Colon (tissue), 2 donors: ENCODE measurements around the gene GPR161.
A peak's percentile ranks its signal among the peaks of the same experiment; 100 is the strongest.
"Not testable (repeated sequence)": the region's sequence is repeated elsewhere in the genome, so short reads cannot be mapped to it uniquely, and the experiment has no call there.

ENCODE experiments used
- FAIRE-seq: peaks from 2 replicates; lab custom pipeline; 2012; peaks lifted over from hg19 to GRCh38; lab: Jason Lieb, UNC
- donor health status: control.
- donor health status: control.

The GPR161 gene

GRCh38 chr1:168136709-168137514 lies at the start of gene GPR161:
TSS of gene GPR161 (minus strand) at chr1:168136930. CDS start at chr1:168104850, 32,080 bp downstream.
- FAIRE-seq = no peak

GRCh38 chr1:168181063-168181720 lies 44.5 kb upstream of the GPR161 start:
- FAIRE-seq = not testable (repeated sequence)

GRCh38 chr1:168180148-168180524 lies 43.4 kb upstream of the GPR161 start:
- FAIRE-seq = no peak

- FAIRE-seq = no peak
Observed at GRCh38 chr1:168179438-168180147, 42.9 kb upstream of the GPR161 start.

DNA sequence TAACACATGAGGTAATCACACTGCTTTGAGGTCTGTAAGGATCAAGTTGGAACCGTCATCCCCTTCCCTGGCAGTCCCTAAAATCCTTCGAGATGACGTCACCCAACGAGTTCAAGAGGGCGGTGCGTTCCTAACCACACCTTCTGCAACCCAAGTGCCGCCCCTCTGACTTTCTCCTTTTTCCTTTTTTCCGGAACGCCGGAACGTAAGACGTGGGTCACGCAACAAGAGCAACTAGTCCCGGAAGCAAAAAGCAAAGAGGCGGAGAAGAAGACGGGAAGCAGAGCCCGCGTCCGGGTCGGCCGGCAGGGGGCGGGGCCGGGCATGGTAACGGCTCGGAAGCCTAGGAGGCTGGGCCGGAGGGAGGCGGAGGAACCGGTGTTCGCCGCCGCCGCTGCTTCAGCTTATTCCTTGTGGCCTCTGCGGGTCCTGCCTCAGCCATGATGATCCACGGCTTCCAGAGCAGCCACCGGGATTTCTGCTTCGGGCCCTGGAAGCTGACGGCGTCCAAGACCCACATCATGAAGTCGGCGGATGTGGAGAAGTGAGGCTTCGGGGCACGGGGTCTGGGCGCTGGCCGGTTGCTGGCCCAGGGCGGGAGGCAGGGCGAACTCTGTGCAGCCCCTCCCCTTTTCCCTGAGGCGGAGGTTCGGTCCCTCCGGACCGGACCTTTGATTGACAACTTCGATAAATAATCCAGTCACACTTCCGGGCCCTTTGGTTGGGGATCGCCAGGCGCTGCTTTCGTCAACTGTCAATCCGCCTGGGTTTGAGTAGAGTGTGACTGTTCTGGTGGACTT lies 42.1 kb upstream of the GPR161 start, which contains the start of gene TIPRL:
TIPRL (plus strand) TSS at position 325 of the 800 bp plus-strand sequence; CDS start at position 441, 116 bp downstream.
- FAIRE-seq = peak; percentile 28

DNA sequence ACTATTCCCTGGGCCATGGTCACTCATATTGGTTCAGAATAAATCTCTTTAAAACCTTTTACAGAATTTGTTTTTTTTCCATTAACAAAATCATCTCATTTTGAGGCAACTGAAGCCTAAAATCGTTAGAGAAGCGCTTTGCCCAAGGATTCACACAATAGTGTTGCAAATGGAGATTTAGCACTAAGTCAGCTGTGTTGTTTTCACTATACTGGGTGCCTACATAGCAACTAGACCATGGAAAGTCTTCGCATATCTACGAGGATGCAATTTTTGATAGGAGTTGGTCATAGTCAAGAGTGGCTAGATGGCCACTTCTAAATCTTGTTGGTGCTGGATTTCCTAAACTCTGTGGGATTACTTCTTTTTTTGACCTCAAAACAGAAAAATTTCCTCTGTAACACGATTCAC lies 41.5 kb upstream of the GPR161 start:
- no peak for FAIRE-seq

DNA sequence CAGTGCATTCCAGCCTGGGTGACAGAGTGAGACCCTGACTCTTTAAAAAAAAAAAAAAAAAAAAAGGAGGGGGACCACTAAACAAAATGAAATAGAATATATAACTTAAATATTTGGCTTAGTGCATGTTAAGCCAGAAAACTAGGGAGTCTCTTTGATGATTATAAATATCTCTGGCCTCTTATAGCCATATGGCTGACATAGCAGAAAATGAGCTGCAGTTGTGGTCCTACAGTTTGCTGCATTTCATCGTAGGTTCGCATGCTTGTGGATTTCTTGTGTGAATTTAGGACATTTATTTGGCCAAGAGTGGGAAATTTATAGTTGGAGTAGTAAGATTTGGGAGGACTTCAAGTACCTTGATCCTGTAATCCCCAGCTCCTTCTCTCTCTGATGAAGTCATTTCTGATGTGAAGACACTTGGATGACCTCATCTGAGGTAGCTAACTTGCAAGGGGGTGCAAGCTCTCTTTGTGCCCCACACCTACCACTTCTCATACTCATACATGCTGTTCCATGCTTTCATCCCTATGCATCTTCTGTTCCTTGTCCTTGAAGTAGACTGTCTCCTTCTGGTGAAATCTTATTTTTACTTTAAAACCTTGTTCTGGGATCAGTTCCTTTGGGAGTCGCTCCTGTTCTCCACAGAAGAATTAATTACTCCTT lies 35.7 kb upstream of the GPR161 start:
- no peak for FAIRE-seq

GRCh38 chr1:168170564-168171508 lies 34.1 kb upstream of the GPR161 start:
- FAIRE-seq = no peak

DNA sequence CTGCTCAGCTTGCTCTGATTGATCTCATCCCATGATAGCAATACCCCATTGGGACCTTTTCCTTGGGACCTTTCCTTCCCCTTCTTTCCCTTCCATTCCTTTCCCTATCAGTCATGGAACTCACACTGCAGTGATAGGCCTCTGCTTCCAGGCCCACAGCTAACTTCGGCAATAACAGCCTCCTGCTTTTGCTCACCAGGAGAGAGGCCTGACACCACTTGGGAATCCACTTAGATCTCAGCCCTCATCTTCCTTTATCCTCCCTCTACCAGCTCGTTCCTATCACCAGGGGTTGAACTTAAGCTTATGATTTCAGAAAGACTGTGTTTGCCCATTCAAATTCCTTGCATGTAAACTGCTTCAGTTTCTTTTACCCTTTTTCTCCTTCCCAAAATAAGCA lies 31.1 kb upstream of the GPR161 start:
- FAIRE-seq = no peak

DNA sequence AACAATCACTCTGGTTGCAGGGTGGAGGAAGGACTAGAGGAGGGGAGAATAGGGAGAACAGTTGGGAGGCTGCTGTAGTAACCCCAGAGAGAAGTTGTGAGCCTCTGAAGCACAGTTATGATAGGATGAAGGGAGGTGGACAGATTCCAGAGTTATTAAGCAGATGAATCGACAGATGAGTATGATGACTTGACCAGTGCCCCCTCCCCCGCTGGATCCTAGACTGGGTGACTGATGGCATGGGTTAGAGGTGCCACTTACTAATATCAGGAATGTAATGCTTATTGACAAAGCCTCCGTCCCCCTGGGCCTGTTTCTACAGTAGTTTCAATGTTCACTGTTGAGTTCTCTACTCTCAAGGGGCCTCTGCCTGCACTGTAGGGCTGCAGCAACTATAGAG lies 28.0 kb upstream of the GPR161 start:
- no peak for FAIRE-seq

- no peak for FAIRE-seq
Observed at GRCh38 chr1:168163670-168164069, 26.9 kb upstream of the GPR161 start.

DNA sequence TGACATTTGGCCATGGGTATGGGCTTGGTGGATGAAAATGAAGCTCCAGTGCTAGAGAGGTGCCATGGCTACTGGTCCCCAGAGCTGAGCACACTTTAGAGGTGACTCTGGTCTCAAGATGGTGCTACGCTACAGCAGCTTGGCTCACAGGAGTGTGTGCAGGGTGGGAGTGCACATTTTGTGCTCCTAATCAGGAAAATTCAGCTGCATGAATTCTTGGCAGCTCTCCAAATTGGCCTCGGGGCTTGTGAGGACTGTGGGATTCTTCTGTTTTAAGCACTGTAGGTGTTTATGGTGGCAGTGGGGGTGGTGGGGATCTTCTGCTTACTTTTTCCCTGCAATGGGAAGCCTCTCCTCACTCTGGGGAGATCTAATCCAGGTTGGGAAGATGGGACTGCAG lies 24.7 kb upstream of the GPR161 start:
- no peak for FAIRE-seq

- FAIRE-seq = no peak
Observed at GRCh38 chr1:168159979-168160378, 23.2 kb upstream of the GPR161 start.

- FAIRE-seq = no peak
Observed at GRCh38 chr1:168159251-168159650, 22.5 kb upstream of the GPR161 start.

DNA sequence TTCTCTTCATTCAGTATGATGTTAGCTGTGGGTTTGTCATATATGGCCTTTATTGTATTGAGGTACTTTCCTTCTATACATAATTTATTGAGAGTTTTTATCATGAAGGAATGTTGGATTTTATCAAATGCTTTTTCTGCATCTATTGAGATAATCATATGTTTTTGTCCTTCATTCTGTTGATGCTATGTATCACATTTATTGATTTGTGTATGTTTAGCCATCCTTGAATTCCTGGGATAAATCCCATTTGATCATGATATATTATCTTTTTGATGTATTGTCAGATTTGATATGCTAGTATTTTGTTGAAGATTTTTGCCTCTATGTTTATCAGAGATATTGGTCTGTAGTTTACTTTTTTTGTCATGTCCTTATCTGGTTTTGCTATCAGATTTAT lies 20.9 kb upstream of the GPR161 start:
- no peak for FAIRE-seq

DNA sequence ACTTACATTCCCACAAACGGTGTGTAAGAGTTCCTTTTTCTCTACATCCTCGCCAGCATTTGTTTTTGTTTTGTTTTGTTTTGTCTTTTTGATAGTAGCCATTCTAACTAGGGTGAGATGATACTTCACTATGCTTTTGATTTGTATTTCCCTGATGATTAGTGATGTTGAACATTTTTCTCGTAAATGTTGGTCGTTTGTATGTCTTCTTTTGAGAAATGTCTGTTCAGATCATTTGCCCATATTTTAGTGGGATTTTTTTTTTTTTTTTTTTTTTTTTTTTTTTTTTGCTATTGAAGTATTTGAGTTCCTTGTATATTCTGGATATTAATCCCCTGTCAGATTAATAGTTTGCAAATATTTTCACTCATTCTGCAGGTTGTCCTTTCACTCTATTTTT lies 19.2 kb upstream of the GPR161 start:
- FAIRE-seq = no peak

DNA sequence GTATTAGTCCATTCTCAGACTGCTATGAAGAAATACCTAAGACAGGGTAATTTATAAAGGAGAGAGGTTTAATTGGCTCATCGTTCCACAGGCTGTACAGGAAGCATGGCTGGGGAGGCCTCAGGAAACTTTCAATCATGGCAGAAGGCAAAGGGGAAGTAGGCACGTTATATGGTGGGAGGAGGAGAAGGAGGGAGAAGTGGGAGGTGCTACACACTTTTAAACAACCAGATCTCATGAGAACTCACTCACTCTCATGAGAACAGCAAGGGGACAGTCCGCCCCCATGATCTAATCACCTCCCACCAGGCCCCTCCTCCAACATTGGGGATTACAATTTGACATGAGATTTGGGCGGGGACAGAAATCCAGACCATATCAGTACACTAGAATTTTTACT lies 18.0 kb upstream of the GPR161 start:
- FAIRE-seq = not testable (repeated sequence)

DNA sequence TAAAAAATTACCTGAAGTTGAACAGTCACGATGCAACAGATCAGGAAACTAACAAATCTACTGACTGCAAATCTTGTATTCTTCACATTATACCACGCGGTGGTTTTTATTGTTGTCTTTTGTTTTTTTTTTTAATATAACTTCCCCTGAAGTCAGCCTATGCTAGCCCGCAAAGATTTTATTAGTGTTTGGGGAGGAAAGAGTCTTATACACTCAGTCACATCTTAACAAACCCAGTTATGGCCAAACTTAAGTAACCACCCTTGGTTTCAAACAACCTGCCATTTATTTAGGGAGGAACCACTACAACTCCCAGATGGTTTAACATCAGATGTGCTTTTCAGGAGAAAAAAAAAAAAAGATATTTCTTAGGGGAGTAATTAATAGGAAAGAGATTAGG lies 15.2 kb upstream of the GPR161 start:
- no peak for FAIRE-seq

DNA sequence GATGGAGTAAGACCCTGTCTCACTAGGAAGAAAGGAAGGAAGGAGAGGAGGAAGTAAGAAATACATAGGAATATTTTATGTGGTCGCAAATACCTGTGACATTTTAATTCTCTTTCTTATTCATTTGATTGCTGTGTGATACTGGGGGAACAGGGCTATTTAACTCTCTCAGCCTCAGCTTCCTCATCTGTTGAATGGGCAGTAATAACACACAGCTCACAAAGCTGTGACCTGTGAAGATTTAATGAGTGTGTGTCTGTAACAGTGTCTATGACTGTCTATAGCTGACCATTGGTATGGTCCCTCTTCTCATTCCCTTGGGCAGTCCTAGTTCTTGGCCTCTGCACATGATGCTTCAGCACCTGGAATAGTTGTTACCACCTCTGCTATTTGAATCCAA lies 13.6 kb upstream of the GPR161 start:
- FAIRE-seq = no peak

- no peak for FAIRE-seq
Observed at GRCh38 chr1:168148916-168149315, 12.2 kb upstream of the GPR161 start.
